Liver (tissue), 9 donors: ENCODE results near the gene VPS37B. TPM values are rescaled to one million over a fixed set of nuclear protein-coding genes. Genes with fewer than 3 reads are reported as not detected.

Experiments
- DNase-seq: peaks from one replicate; pipeline ENCODE4 v3.0.0-alpha.2; 2017; ENCODE audit warnings: low spot score
- H3K27ac ChIP-seq, 2 donors: one replicate each; pipeline ENCODE4 v1.7.0; 2013; ENCODE audit warnings: inconsistent platforms in 2 of 2, low read length in 2 of 2, control low read depth in 1 of 2, low read depth in 1 of 2, mild to moderate bottlenecking in 1 of 2
- H3K27me3 ChIP-seq, 4 donors: one replicate each; pipeline versions ENCODE4 v1.6.1 to v1.7.0; 2013; ENCODE audit warnings: low read length in 3 of 4, inconsistent platforms in 1 of 4, mild to moderate bottlenecking in 1 of 4, moderate library complexity in 1 of 4; ENCODE audit not compliant: control insufficient read depth in 4 of 4, insufficient read depth in 4 of 4
- H3K36me3 ChIP-seq, 4 donors: one replicate each; pipeline versions ENCODE4 v1.6.1 to v1.7.0; 2013; ENCODE audit warnings: low read length in 3 of 4, mild to moderate bottlenecking in 3 of 4, low read depth in 1 of 4, moderate library complexity in 1 of 4; ENCODE audit not compliant: control insufficient read depth in 4 of 4, insufficient read depth in 3 of 4
- H3K4me1 ChIP-seq, 4 donors: one replicate each; pipeline versions ENCODE4 v1.6.1 to v1.7.0; 2013; ENCODE audit warnings: low read length in 3 of 4, mild to moderate bottlenecking in 3 of 4, moderate library complexity in 1 of 4; ENCODE audit not compliant: control insufficient read depth in 4 of 4, insufficient read depth in 4 of 4
- H3K4me3 ChIP-seq, 3 donors: one replicate each; pipeline versions ENCODE4 v1.6.1 to v1.7.0; 2013; ENCODE audit warnings: low read length in 3 of 3, control low read depth in 1 of 3, low read depth in 1 of 3, mild to moderate bottlenecking in 1 of 3
- H3K9ac ChIP-seq, 2 donors: one replicate each; pipeline ENCODE4 v1.7.0; 2013; ENCODE audit warnings: low read length in 2 of 2, mild to moderate bottlenecking in 2 of 2, moderate library complexity in 2 of 2, control low read depth in 1 of 2, low read depth in 1 of 2
- H3K9me3 ChIP-seq, 4 donors: one replicate each; pipeline versions ENCODE4 v1.6.1 to v1.7.0; 2013; ENCODE audit warnings: low read length in 3 of 4; ENCODE audit not compliant: control insufficient read depth in 4 of 4
- HNF4A ChIP-seq, 2 donors: conservative IDR thresholded peaks; 2 replicates each; pipeline ENCODE4 v1.6.1; 2016; ENCODE audit warnings: antibody characterized with exemption in 2 of 2, mild to moderate bottlenecking in 2 of 2
- JUND ChIP-seq, 2 donors: IDR thresholded peaks; 2 replicates each; pipeline ENCODE4 v1.6.1; 2016; ENCODE audit warnings: antibody characterized with exemption in 2 of 2
- RAD21 ChIP-seq, 2 donors: IDR thresholded peaks; 2 replicates each; pipeline ENCODE4 v1.6.1; 2016; ENCODE audit warnings: antibody characterized with exemption in 2 of 2, mild to moderate bottlenecking in 2 of 2
- RXRA ChIP-seq, 2 donors: IDR thresholded peaks; 2 replicates each; pipeline ENCODE4 v1.6.1; 2017 to 2018; ENCODE audit warnings: antibody characterized with exemption in 2 of 2, mild to moderate bottlenecking in 1 of 2
- SP1 ChIP-seq: IDR thresholded peaks from 2 replicates; pipeline ENCODE4 v1.6.1; 2018; ENCODE audit warnings: antibody characterized with exemption, mild to moderate bottlenecking
- TAF1 ChIP-seq: conservative IDR thresholded peaks from 2 replicates; pipeline ENCODE4 v1.6.1; 2016; ENCODE audit warnings: antibody characterized with exemption, mild to moderate bottlenecking
- YY1 ChIP-seq: IDR thresholded peaks from 2 replicates; pipeline ENCODE4 v1.6.1; 2016; ENCODE audit warnings: antibody characterized with exemption, mild to moderate bottlenecking
- WGBS: extraction: QIAGEN DNeasy Blood & Tissue Kit; methylation state at CpG from one replicate; pipeline ENCODE4 v1.1.7; 2013; 5-methylcytosine and 5-hydroxymethylcytosine counted together
- polyA plus RNA-seq, 2 donors: library from polyadenylated mRNA; stranded (reverse) in 1 of 2; unstranded in 1 of 2; fragments of 200-250 nt in 1 of 2; fragments of >200 nt in 1 of 2; fragmentation: Nextera tagmentation in 1 of 2; extraction: Ambion mirVana in 1 of 2; gene quantifications; one replicate each; pipeline versions ENCODE4 v1.2.1 to v1.2.3, GENCODE V29; 2013 to 2015
- total RNA-seq, 2 donors: library from RNA; depleted of rRNA; stranded (reverse); fragments of >200 nt; gene quantifications; one replicate each; pipeline ENCODE4 v1.2.3, GENCODE V29; 2014
- TF ChIP-seq, protein P1 (sequence below): IDR thresholded peaks from 2 replicates; pipeline ENCODE4 v1.6.1; 2016; ENCODE audit warnings: antibody characterized with exemption, mild to moderate bottlenecking
- TF ChIP-seq, protein P2 (sequence below): IDR thresholded peaks from 2 replicates; pipeline ENCODE4 v1.6.1; 2016; ENCODE audit warnings: antibody characterized with exemption
- TF ChIP-seq, protein P3 (sequence below): IDR thresholded peaks from 2 replicates; pipeline ENCODE4 v1.6.1; 2016; ENCODE audit warnings: antibody characterized with exemption
- donor health status: healthy.
- donor health status: healthy.
- donor health status: healthy.
- donor health status: healthy.
- donor health status: healthy.

VPS37B gene
- total and polyA plus RNA-seq, 4 donors, result 2.3 to 6.8 (median 3.8) TPM

DNA sequence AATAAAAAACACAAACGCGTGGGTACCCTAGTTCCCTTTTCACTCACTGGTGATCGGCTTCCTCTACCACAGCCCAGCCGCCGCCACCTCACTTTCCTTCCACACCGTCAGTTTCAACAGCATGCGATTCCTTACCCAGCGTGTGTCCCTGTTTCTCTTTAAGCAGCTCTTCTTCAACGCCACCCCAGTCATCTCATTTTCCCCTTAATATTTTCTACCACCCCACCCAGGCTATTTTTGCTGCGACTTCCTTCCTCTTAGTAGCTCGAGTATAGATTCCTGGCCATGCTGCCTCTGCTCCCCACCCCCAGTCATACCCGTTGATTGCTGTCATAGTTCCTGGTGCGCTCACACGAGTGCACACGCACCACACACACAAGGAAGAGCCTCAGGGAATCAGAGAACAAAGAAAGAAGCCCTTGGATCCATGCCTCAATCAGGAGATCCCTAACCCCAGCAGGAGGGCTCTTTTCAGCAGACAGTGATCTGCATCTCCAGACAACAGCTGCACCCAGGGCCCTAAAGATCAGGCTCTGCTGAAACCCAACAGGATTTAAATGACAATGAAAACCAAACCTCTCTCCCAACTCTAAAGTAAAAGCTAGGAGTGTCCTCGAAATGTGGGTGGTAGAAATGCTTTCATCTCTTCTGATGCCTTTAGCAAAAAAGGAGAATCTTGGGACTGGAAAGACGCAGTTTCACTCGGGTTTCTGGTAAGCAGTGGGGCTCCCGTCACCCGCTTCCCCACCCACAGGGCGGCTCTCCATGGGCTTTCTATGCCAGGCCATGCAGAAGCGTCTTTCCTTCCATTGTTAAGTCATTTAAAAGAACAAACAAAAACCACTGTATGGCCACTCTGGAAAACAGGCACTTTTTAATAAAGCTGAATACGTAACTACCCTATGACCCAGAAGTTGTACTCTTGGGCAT is 23.8 kb downstream of the VPS37B start:
- H3K27me3 ChIP-seq, result no peaks in the 10 kb centered on the region

DNA sequence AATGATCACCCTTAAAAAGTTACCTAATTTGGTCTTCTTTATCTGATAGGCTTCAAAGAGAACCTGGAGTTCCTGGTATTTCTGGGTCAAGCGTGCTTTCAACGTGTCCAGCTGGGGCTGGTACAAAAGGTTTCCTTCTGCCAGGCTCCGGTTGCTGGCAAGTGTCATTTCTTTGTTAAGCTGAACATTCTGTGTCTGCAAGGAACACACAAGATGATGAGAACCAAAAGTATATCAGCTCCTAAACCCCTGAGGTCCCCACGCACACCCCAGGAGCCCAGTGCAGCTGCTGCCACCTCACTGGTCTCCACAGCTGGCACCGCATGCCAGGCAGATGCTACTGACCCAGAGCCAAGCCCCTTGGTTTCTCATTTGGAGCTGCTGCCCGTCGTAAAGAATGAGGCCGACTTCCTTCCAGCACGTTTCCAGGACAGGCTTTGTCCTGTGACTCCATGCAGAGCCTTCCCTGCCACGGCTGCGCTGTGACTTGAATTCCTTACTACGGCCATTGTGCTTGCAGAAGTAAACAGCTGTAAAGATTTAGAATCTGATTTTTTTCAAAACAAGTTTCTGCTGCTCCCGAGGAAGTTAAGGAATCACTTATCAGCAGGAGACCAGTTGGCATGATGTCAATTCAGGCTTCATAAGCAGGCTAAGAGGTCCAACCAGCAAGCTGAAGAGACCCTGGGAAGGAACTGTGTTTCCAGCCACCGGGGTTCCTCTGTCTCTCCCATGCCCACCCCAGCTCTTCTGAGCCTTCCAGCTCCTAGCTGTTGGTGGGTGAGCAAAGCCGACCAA is 24.9 kb downstream of the VPS37B start:
- Histone ChIP-seq H3K9me3 (no peaks in the 10 kb centered on the region), H3K4me1 (peaks cover 18 to 78% (median 69%) of the 10 kb centered on the region in 4 donors), H3K9ac (peak overlapping the region in 1 of 2 donors; percentile 75), H3K4me3 (no peak overlapping the region), H3K27ac (peak overlapping the region; percentile 24 to 71), H3K27me3 (no peaks in the 10 kb centered on the region), H3K36me3 (peaks cover 0 to 15% (median 4%) of the 10 kb centered on the region in 4 donors)
- WGBS, result 40% methylated on average over 15 of the region's 15 CpGs
- no peak for DNase-seq
- peak; percentile 43 for TF ChIP-seq SP1
- TF ChIP-seq JUND (IDR thresholded peaks at IDR 0.05), result no peak
- TF ChIP-seq, protein P1, sequence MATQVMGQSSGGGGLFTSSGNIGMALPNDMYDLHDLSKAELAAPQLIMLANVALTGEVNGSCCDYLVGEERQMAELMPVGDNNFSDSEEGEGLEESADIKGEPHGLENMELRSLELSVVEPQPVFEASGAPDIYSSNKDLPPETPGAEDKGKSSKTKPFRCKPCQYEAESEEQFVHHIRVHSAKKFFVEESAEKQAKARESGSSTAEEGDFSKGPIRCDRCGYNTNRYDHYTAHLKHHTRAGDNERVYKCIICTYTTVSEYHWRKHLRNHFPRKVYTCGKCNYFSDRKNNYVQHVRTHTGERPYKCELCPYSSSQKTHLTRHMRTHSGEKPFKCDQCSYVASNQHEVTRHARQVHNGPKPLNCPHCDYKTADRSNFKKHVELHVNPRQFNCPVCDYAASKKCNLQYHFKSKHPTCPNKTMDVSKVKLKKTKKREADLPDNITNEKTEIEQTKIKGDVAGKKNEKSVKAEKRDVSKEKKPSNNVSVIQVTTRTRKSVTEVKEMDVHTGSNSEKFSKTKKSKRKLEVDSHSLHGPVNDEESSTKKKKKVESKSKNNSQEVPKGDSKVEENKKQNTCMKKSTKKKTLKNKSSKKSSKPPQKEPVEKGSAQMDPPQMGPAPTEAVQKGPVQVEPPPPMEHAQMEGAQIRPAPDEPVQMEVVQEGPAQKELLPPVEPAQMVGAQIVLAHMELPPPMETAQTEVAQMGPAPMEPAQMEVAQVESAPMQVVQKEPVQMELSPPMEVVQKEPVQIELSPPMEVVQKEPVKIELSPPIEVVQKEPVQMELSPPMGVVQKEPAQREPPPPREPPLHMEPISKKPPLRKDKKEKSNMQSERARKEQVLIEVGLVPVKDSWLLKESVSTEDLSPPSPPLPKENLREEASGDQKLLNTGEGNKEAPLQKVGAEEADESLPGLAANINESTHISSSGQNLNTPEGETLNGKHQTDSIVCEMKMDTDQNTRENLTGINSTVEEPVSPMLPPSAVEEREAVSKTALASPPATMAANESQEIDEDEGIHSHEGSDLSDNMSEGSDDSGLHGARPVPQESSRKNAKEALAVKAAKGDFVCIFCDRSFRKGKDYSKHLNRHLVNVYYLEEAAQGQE, result no peak
- peak; percentile 43 to 50 for TF ChIP-seq HNF4A (conservative IDR thresholded peaks at IDR 0.05)
- no peak for TF ChIP-seq TAF1
- peak; percentile 66 to 77 for TF ChIP-seq RXRA (IDR thresholded peaks at IDR 0.05)
- TF ChIP-seq, protein P2, sequence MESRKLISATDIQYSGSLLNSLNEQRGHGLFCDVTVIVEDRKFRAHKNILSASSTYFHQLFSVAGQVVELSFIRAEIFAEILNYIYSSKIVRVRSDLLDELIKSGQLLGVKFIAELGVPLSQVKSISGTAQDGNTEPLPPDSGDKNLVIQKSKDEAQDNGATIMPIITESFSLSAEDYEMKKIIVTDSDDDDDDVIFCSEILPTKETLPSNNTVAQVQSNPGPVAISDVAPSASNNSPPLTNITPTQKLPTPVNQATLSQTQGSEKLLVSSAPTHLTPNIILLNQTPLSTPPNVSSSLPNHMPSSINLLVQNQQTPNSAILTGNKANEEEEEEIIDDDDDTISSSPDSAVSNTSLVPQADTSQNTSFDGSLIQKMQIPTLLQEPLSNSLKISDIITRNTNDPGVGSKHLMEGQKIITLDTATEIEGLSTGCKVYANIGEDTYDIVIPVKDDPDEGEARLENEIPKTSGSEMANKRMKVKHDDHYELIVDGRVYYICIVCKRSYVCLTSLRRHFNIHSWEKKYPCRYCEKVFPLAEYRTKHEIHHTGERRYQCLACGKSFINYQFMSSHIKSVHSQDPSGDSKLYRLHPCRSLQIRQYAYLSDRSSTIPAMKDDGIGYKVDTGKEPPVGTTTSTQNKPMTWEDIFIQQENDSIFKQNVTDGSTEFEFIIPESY, result no peak

More for the DNA sequence above, 23.8 kb downstream of the VPS37B start:
- H3K27ac ChIP-seq, result peak overlapping the region; percentile 24 to 71
- H3K9me3 ChIP-seq, result no peaks in the 10 kb centered on the region
- 54% methylated on average over 23 of the region's 23 CpGs for WGBS
- no peak overlapping the region for H3K4me3 ChIP-seq
- DNase-seq, result no peak
- peak in 1 of 2 donors; percentile 8 for TF ChIP-seq RAD21 (IDR thresholded peaks at IDR 0.05)
- no peak for TF ChIP-seq HNF4A (conservative IDR thresholded peaks at IDR 0.05)
- peak; percentile 19 for TF ChIP-seq YY1
- TF ChIP-seq, protein P3, sequence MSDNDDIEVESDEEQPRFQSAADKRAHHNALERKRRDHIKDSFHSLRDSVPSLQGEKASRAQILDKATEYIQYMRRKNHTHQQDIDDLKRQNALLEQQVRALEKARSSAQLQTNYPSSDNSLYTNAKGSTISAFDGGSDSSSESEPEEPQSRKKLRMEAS, result peak; percentile 74
- TF ChIP-seq RXRA (IDR thresholded peaks at IDR 0.05), result no peak
- peaks cover 15 to 70% (median 63%) of the 10 kb centered on the region in 4 donors for H3K4me1 ChIP-seq
- peaks cover 0 to 15% (median 3%) of the 10 kb centered on the region in 4 donors for H3K36me3 ChIP-seq
- peak overlapping the region; percentile 41 to 75 for H3K9ac ChIP-seq
